HG02938 (cell line): Measurements from ENCODE around the gene TMEM101.
"Not testable (repeated sequence)": the region's sequence is repeated elsewhere in the genome, so short reads cannot be mapped to it uniquely, and the experiment has no call there.

Source experiments
- ATAC-seq: cut with Tn5 transposase; IDR thresholded peaks from one replicate; pipeline ENCODE4 v1.9.1; 2021; ENCODE audit warnings: mild to moderate bottlenecking, moderate library complexity; ENCODE audit not compliant: unreplicated experiment

Gene TMEM101

DNA sequence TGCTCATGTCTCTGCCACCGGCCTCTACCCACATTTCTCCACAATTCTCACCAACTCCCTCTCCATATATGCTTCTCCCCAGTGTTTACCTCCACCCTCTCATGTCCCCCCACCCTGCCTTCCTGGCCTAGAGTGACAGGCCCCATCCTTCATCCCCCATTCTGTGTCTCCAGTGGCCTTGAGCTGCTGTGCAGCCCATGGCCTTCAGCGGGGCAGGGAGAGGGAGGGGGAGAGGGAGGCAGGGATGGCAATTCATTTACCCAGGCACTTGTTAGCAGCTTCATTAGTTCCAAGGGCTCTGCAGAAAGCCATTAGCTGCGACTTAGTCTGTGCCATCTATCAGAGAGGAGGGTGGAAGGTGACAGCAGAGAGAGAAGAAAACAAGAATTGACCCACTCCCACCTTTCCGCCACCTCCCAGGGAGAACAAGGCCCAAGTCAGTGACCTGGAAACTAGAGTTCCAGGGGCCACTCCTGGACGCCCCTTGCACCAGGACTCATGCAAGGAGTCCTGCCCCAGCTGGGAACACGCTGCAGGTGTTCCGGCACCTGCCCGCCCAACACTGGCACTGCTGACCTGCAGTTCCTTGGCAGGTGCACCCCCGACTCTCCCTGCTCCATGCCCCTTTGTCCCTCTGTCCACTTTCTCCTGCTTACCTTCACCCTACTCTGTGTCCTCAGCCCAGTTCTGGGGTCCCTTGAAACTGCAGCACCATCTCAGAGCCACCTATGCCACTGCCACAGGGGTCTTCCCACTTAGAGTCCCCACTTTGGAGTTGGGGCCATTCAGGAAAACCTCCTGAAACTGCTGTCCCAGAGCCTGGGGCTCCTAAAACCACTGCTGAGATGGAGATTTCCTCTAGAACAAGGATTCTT, 37.6 kb downstream of the TMEM101 start:
- ATAC-seq, result no peak

DNA sequence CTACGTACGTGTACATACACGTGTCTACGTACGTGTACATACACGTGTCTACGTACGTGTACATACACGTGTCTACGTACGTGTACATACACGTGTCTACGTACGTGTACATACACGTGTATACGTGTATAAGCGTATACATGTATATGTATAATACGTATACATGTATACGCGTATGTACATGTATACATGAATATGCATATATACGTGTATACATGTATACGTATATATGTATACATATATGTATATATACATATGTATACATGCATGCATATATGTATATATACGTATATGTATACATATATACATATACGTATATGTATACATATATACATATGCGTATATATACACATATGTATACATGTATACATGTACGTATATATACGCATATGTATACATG, 38.9 kb downstream of the TMEM101 start:
- no peak for ATAC-seq

DNA sequence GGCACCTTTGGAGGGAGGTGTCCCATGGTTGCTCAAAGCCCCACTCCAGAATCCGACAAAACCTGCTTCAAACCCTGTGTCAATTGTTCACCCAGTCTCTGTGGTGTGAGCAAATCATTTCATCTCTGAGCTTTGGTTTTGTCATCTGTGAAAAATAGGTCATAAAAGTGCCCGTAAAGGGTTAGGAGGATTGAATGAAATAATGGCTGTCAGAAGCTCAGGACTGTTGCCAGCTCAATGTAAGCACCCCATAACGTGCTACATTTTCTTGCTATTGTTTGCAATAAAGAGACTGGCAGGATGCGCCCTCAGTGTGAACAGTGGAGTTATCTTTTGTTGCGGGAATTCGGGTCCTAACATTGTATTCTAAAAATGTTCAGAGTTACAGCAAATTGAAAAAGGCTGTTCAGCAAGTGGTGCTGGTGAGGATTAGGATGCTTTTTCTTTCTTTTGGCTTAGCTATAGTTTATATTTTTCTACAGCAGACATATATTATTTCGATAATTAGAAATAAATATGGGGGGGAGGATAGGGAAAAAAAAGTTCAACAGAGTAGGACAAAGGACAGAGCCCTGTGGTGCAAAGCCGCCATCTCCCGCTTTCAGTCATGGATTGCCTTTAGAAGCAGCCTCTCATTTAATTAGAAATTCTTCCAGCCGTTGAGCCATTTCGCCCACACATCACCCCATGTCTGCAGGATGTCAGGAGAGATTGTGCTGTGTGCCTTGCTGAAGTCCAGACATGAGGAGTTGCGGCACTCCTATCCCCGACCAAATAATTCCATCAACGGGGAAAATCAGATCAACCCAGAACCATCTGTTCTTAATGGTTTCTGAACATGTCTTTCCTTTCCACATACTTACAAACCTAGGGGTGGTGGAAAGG, 40.1 kb downstream of the TMEM101 start:
- no peak for ATAC-seq

DNA sequence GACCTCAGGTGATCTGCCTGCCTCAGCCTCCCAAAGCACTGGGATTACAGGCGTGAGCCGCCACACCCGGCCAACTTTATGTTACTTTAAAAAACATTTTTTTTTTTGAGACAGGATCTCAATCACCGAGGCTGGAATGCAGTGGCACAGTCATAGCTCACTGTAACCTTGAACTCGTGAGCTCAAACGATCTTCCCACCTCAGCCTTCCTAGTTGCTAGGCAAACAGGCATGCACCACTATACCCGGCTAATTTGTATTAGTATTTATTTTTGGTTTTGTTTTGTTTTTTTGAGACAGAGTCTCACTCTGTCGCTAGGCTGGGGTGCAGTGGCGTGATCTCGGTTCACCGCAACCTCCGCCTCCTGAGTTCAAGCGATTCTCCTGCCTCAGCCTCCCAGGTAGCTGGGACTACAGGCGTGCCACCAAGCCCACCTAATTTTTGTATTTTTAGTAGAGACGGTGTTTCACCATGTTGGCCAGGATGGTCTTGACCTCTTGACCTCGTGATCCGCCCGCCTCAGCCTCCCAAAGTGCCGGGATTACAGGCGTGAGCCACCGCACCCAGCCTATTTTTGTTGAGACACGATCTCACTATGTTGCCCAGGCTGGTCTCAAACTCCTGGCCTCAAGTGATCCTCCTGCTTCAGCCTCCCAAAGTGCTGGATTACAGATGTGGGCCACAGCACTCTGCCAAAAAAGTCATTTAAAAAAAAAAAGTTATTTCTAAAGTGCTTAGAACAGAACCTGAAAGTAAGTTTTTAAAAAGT, 42.1 kb downstream of the TMEM101 start:
- not testable (repeated sequence) for ATAC-seq

- ATAC-seq, result not testable (repeated sequence)
Observed at GRCh38 chr17:43971436-43971835, 43.3 kb downstream of the TMEM101 start.

DNA sequence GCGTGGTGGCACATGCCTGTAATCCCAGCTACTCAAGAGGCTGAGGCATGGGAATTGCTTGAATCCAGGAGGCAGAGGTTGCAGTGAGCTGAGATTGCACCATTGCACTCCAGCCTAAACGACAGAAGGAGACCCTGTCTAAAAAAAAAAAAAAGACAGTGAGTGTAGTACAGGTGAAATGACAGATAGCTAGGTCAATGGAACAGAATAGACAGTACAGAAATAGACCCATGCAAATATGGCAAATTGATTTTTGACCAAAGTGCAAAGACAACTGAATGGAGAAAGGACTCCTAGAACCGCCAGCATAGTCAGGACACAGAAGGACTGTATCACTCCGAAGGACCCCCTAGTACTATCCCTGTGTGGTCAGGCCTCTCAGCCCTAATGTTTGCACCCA, 44.4 kb downstream of the TMEM101 start:
- ATAC-seq, result no peak

GRCh38 chr17:43967251-43967875, 47.4 kb downstream of the TMEM101 start:
- no peak for ATAC-seq

GRCh38 chr17:43966276-43966675, 48.5 kb downstream of the TMEM101 start:
- no peak for ATAC-seq

DNA sequence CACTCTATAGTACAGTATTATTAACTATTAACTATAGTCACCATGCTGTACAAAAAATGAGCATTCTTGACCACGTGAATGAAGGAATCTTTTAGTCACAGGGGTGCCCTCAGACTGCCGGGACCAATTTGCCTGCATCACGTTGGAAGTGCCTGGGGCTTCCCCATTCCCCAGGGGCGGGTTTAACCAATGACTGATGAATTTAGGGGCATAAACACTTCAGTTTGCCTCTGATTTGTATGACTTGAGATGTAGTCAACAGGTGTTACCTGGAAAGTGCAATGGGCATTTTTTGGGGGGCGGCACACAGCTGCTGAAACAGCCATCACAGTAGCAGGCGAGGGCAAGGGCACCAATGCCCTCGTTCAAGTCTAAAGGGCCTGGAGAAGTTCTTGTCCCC, 52.3 kb downstream of the TMEM101 start:
- no peak for ATAC-seq

GRCh38 chr17:43961954-43962353, 52.8 kb downstream of the TMEM101 start:
- no peak for ATAC-seq

GRCh38 chr17:43961292-43961691, 53.5 kb downstream of the TMEM101 start:
- not testable (repeated sequence) for ATAC-seq
